GM18870 (cell line): ENCODE results near the gene NOSTRIN.
"Not testable (repeated sequence)": the region's sequence is repeated elsewhere in the genome, so short reads cannot be mapped to it uniquely, and the experiment has no call there.

Source experiments
- ATAC-seq: cut with Tn5 transposase; IDR thresholded peaks from one replicate; pipeline ENCODE4 v1.9.1; 2021; ENCODE audit warnings: moderate library complexity; ENCODE audit not compliant: unreplicated experiment

Gene NOSTRIN

GRCh38 chr2:168789776-168790175 is 12.7 kb upstream of the NOSTRIN start:
- ATAC-seq: no peak

GRCh38 chr2:168790226-168790902 is 12.1 kb upstream of the NOSTRIN start:
- no peak for ATAC-seq

GRCh38 chr2:168791140-168791539 is 11.3 kb upstream of the NOSTRIN start:
- ATAC-seq: not testable (repeated sequence)

- ATAC-seq: no peak
These were observed 8.8 kb upstream of the NOSTRIN start for GRCh38 chr2:168793596-168793995.

- ATAC-seq: no peak
These were observed 7.5 kb upstream of the NOSTRIN start for GRCh38 chr2:168794968-168795367.

- ATAC-seq: no peak
These were observed 6.3 kb upstream of the NOSTRIN start for GRCh38 chr2:168796090-168796577.

- no peak for ATAC-seq
These were observed 5.7 kb upstream of the NOSTRIN start for GRCh38 chr2:168796583-168797285.

GRCh38 chr2:168797286-168797655 is 5.2 kb upstream of the NOSTRIN start:
- no peak for ATAC-seq

GRCh38 chr2:168798076-168798887 is 4.2 kb upstream of the NOSTRIN start:
- no peak for ATAC-seq

GRCh38 chr2:168798888-168799410 is 3.5 kb upstream of the NOSTRIN start:
- ATAC-seq: no peak

- ATAC-seq: no peak
These were observed 966 bp upstream of the NOSTRIN start for GRCh38 chr2:168801471-168801870.

GRCh38 chr2:168802859-168803725 is 655 bp downstream of the NOSTRIN start:
- ATAC-seq: no peak

GRCh38 chr2:168804214-168804613 is 1.8 kb downstream of the NOSTRIN start:
- ATAC-seq: no peak

- ATAC-seq: no peak
These were observed 3.2 kb downstream of the NOSTRIN start for GRCh38 chr2:168805615-168806014.

GRCh38 chr2:168809537-168809936 is 7.1 kb downstream of the NOSTRIN start:
- no peak for ATAC-seq

GRCh38 chr2:168810235-168810634 is 7.8 kb downstream of the NOSTRIN start:
- ATAC-seq: no peak

GRCh38 chr2:168811696-168812095 is 9.3 kb downstream of the NOSTRIN start:
- ATAC-seq: no peak

GRCh38 chr2:168814046-168814445 is 11.6 kb downstream of the NOSTRIN start:
- ATAC-seq: no peak

GRCh38 chr2:168814939-168815907 is 12.8 kb downstream of the NOSTRIN start:
- no peak for ATAC-seq
